ENCODE results near the gene FOXA3. TPM values are rescaled to one million over a fixed set of nuclear protein-coding genes. Genes with fewer than 3 reads are reported as not detected.
"Not testable (repeated sequence)": the region's sequence is repeated elsewhere in the genome, so short reads cannot be mapped to it uniquely, and the experiment has no call there.

The FOXA3 gene
- total and polyA plus RNA-seq, 2 experiments from 2014 or later: 14.6 to 18.6 TPM

- Histone ChIP-seq H3K27ac (peak overlapping the region; percentile 51), H3K9me2 (replicated peaks; ENCODE audit: insufficient read depth) (no peaks in the 10 kb centered on the region), H4K20me1 (ENCODE audit: insufficient read depth, poor library complexity, severe bottlenecking) (no peaks in the 10 kb centered on the region), H3K79me2 (peaks cover 69% of the 10 kb centered on the region), H3K4me3 (no peak overlapping the region), H2AFZ (no peak overlapping the region), H3K9me3 (ENCODE audit: low read depth) (no peaks in the 10 kb centered on the region), H3K27me3 (peaks cover 13% of the 10 kb centered on the region), H3K36me3 (replicated peaks; ENCODE audit: insufficient read depth, low read depth) (no peaks in the 10 kb centered on the region), H3K4me1 (ENCODE audit: insufficient read depth) (peaks cover 6% of the 10 kb centered on the region), H3K4me2 (peak overlapping the region; percentile 72)
- TF ChIP-seq EZH2 (IDR thresholded peaks at IDR 0.05; ENCODE audit: borderline replicate concordance): no peak
- no peak for TF ChIP-seq CTCF (IDR thresholded peaks at IDR 0.05; ENCODE audit: poor library complexity)
- WGBS (ENCODE audit: low lambda C conversion rate, missing lambda C conversion rate): 57% methylated on average over 8 of the region's 9 CpGs
- no peak for DNase-seq (ENCODE audit: low spot score)
Observed at GRCh38 chr19:45865269-45865948, 1.3 kb downstream of the FOXA3 start.

DNA sequence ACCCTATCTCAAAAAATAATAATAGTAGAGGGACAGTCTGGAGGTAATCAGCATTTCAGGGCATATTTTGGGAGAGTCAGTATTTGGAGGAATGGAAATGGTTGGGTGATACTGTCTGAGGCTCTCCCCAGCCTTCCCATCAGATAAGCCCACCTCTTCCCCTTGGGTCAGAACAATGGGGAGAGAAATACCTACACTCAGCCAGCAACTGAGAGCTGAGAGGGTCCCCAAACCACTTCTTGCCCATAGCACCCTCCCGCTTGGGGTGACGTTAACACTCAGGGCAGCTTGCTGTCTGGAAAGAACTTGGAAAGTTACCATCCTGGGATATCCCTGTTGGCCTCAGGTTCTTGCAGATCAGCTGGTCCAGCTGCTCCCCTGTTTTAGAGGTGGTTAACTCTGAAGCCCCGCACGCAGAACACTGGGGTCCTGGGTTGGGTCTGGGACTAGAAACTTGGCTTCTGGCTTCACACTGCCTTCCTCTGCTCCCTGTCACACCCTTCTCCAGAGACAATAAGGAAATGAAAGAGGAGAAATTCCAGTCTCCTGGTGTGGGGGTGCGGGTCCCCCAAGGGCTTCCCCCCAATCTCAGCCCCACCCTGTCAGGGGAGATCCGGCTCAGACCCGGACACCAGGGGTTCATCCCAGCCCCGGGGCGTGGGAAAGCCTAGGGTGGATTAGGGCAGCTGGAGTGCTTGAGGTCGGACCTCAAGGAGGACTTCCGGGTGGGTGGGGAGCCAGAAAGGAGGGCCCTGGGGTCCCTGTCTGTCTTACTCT, 2.5 kb downstream of the FOXA3 start:
- Histone ChIP-seq H3K27me3 (peaks cover 13% of the 10 kb centered on the region), H3K4me1 (ENCODE audit: insufficient read depth) (peaks cover 4% of the 10 kb centered on the region), H3K36me3 (replicated peaks; ENCODE audit: insufficient read depth, low read depth) (no peaks in the 10 kb centered on the region), H2AFZ (no peak overlapping the region), H3K27ac (peak overlapping the region; percentile 51), H4K20me1 (ENCODE audit: insufficient read depth, poor library complexity, severe bottlenecking) (no peaks in the 10 kb centered on the region), H3K9me2 (replicated peaks; ENCODE audit: insufficient read depth) (no peaks in the 10 kb centered on the region), H3K9me3 (ENCODE audit: low read depth) (no peaks in the 10 kb centered on the region), H3K4me3 (peak overlapping the region; percentile 2), H3K79me2 (peaks cover 65% of the 10 kb centered on the region), H3K4me2 (peak overlapping the region; percentile 72)
- 67% methylated on average over 11 of the region's 11 CpGs for WGBS (ENCODE audit: low lambda C conversion rate, missing lambda C conversion rate)
- no peak for DNase-seq (ENCODE audit: low spot score)
- no peak for TF ChIP-seq CTCF (IDR thresholded peaks at IDR 0.05; ENCODE audit: poor library complexity)
- TF ChIP-seq EZH2phosphoT487 (IDR thresholded peaks at IDR 0.05; ENCODE audit: low read depth, severe bottlenecking, unreplicated experiment): no peak
- no peak for TF ChIP-seq EZH2 (IDR thresholded peaks at IDR 0.05; ENCODE audit: borderline replicate concordance)

GRCh38 chr19:45867241-45867640, 3.1 kb downstream of the FOXA3 start:
- DNase-seq (ENCODE audit: low spot score); H4K20me1 ChIP-seq (ENCODE audit: insufficient read depth, poor library complexity, severe bottlenecking); H3K4me3 ChIP-seq; H3K36me3 ChIP-seq (replicated peaks; ENCODE audit: insufficient read depth, low read depth); H3K9me2 ChIP-seq (replicated peaks; ENCODE audit: insufficient read depth); H3K9me3 ChIP-seq (ENCODE audit: low read depth); H3K27ac ChIP-seq; H2AFZ ChIP-seq; H3K4me1 ChIP-seq (ENCODE audit: insufficient read depth): not testable (repeated sequence)
- peaks cover 59% of the 10 kb centered on the region for H3K79me2 ChIP-seq
- 80% methylated on average over 4 of the region's 4 CpGs for WGBS (ENCODE audit: low lambda C conversion rate, missing lambda C conversion rate)
- peak overlapping the region; percentile 72 for H3K4me2 ChIP-seq
- H3K27me3 ChIP-seq: peaks cover 13% of the 10 kb centered on the region

DNA sequence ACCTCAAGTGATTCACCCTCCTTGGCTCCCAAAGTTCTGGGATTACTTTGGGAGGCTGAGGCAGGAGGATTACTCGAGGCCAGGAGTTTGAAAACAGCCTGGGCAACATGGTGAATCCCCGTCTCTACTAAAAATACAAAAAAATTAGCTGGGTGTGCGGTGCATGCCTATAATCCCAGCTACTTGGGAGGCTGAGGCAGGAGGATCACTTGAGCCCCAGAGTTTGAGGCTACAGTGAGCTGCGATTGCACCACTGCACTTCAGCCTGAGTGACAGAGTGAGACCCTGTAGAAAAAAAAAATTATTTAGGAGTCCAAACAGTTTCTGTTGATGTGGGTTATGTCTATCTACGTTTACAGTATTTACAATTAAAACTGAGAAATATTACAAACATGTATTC, 6.7 kb downstream of the FOXA3 start:
- 92% methylated on average over 5 of the region's 5 CpGs for WGBS (ENCODE audit: low lambda C conversion rate, missing lambda C conversion rate)
- Histone ChIP-seq H3K4me2 (no peak overlapping the region), H3K27me3 (no peaks in the 10 kb centered on the region), H2AFZ (no peak overlapping the region), H3K4me1 (ENCODE audit: insufficient read depth) (peaks cover 8% of the 10 kb centered on the region), H3K4me3 (no peak overlapping the region), H3K9me2 (replicated peaks; ENCODE audit: insufficient read depth) (no peaks in the 10 kb centered on the region), H3K27ac (no peak overlapping the region), H3K36me3 (replicated peaks; ENCODE audit: insufficient read depth, low read depth) (no peaks in the 10 kb centered on the region), H3K79me2 (peaks cover 45% of the 10 kb centered on the region), H4K20me1 (ENCODE audit: insufficient read depth, poor library complexity, severe bottlenecking) (no peaks in the 10 kb centered on the region), H3K9me3 (ENCODE audit: low read depth) (no peaks in the 10 kb centered on the region)
- no peak for DNase-seq (ENCODE audit: low spot score)
- no peak for TF ChIP-seq EZH2phosphoT487 (IDR thresholded peaks at IDR 0.05; ENCODE audit: low read depth, severe bottlenecking, unreplicated experiment)
- TF ChIP-seq EZH2 (IDR thresholded peaks at IDR 0.05; ENCODE audit: borderline replicate concordance): no peak
- TF ChIP-seq CTCF (IDR thresholded peaks at IDR 0.05; ENCODE audit: poor library complexity): no peak
